GM19238 (cell line): ENCODE results near the gene KIF16B.
A peak's percentile ranks its signal among the peaks of the same experiment; 100 is the strongest.

ENCODE experiments used
- DNase-seq: peaks from one replicate; pipeline ENCODE4 v3.0.0; 2011; ENCODE audit warnings: low spot score; ENCODE audit not compliant: insufficient read length

KIF16B gene

DNA sequence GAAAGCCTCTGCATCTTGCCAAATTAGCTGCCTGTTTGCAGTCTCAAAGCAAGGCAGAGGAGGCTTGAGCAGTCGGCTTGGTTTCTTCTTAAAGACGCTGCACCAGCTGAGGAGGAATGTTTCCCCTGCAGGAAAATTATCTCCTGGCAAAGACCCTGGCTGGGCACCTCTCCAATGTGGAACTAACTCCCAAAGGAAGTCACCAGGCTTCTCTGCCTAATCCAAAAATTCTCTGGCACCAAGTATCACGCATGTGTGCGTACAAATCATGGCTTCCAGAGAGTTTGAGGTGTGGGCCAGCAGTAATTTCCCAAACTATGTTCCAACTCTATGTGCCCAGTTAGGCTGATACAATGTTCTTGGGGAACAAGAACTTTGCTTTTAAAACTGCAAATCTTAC lies 176.2 kb downstream of the KIF16B start:
- no peak for DNase-seq

DNA sequence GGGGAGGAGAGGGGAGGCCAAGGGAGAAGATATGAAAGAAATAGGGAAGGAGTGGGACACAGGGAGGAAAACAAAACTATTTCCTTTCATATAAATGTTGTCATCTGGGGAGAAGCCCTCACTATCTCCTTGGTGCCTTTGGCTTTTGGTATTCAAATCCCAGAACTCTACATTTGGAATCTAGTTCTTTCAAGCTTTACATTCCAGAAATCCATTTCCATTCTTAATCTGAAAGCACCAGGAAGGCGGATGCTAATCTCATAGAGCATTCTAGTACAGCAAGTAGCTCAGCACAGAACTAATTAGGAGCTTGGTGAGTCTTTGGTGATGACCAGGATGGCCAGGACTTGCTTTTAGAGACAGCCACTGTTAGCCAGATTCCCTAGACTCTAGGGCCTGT lies 177.9 kb downstream of the KIF16B start:
- no peak for DNase-seq

DNA sequence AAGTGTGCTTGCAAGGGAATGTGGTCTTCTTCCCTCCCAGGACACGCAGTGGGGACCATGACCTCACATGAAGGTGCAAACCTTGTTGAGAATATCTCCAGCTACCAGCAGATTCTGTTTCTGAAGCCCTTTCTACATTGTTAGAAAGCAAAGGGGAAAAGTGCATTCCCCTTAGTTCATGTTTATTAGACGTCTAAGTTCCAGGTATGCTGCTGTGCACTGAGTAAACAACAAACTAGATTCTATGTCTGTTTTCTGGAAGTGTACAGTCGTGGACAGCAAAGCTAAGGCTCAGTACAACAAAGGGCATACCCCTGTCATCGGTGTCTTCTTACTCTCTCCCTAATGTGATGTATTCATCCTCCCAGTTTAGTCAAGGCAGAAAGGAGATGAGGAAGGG lies 178.5 kb downstream of the KIF16B start:
- no peak for DNase-seq

DNA sequence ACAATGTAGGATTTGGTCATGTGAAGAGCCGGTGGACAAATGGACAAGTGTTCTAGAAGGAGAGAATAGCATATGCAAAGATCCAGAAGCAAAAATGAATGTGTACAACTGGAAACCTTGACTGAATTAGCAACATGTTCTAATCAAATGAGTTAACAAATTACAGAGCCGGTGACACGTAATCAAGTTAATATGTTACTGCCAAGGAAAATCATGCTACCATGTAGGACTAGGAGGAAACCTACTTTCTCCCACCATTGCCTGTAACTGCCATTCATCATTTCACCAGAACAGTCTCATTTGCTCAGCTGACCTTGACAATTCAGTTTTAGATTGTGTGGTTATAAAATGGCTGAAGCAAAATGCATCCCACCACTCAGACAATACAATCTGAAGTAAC lies 179.4 kb downstream of the KIF16B start:
- DNase-seq, result no peak

DNA sequence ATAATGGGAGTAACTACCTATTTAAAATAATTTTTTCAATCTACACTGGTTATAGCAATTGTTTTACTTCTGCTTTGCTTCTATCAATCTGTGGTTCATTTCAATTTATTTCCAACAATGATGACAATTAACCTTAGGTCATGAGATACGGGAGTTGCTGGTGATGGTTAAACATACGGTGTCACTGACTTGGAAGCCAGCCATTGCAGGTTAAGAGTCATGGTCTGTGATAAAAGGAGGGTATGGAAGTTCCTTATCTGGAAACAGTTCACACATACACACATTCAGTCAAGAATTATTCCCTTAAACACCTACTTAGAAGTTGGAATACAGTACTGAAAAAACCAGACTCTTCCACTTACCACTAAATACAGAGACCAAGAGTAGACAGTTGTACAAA lies 180.0 kb downstream of the KIF16B start:
- DNase-seq, result no peak

DNA sequence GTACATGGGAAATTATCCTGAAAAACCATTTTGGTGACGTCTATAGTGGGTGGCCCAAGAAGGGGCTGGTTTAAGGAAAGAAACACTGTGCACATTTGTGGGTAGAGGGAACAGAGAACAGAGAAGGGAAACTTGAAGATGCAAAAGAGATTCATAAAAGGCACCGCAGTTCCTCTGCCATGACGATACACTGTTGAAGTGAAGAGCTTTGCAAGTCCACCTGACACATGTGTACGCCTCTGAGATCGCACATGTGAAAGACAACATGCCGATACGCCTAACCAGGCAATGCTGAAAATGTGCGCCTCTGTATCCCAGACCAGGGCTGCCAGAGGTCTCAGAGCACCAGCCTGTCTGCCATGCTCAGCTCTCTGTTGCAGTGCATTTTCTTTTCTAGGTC lies 180.9 kb downstream of the KIF16B start:
- peak; percentile 46 for DNase-seq

DNA sequence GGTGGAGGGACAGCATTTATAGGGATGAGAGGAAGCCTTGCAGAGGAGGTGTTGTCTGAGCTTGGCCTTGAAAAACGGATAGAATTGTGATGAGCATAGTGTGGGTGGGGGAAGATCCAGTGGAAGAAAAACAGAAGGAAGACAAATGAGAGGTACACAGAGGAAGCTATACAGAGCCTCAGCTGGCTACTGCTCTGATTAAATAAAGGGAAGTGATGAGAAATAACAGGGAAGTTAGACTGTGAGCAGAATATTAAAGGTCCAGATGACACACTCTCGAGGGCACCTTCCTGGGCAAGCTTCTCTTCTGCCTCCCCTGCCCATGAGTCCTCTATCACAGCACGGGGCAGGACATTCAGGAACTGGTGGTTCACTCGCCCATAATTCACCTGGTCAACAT lies 182.3 kb downstream of the KIF16B start:
- no peak for DNase-seq

DNA sequence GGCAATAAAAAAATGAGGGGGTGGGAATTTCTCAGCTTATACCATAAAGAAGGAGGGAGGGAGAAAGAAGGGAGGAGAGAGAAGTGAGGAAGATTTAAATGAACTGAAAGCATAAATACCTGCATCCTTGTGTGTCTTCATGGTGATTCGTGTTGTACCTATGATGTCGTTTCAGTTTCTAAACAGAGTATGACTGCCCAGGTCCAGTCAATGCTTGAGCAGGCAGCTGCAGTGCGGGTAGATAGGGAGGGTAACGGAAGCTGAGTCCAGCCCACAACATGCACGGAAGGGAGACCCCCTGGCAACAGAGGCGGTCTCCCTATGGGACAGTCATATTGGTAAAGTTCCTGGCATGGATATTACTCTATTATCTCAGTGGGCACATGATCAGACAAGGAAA lies 184.5 kb downstream of the KIF16B start:
- no peak for DNase-seq

DNA sequence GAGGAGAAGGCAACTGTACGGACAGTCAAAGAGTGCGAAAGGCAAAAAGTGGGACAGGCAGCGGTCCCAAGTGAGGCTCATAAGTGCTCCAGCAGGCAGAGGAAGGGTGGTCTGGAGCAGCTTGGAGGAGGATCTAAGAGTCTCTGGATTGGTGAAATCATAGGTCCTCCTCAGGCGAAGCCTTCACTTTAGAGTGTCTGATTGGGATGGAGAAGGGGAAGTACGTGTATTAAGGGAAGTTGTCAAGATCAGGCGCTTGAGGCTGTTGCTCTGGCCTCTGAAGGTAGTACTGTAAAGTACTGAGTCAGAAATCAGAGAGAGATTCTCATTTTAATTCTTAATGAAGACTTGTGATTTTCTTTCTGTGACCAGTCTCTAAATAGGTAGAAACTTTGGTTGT lies 185.6 kb downstream of the KIF16B start:
- no peak for DNase-seq

DNA sequence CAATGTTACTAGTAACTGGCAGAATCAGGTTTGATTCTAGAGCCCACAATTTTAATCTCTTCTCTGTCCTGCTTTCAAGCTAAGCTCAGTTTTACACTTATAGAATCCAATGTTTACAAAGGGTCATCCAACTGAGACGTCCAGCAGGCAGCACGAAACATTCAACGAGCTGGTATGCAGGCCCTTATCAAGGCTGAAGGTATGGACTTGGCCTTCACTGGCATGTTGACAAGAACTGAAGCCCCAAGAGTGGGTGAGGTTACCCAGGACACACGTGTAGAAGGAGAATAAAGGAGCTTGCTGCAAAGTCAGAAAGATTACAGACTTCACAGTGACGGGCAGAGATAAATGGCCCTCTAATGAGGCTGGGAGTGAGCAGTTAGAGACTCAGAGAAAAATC lies 187.4 kb downstream of the KIF16B start:
- DNase-seq, result no peak

DNA sequence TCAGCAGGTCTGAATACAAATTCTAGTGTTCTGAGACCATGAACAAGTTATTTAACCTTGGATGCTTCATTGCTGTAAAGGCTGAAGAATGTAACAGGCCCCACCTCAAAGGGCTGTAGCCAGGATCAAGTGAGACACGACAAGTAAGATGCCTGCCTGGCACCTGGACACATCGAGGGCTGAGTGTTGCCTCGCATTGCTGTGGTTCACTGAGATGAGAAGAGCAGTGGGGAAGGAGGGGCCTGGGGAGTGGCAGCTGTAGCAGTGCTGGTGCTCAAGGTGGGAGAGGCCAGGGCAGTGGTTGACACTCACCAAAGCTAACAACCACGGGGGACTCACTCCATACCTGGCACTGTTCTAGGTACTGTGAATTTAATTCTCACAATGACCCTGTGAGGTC lies 187.8 kb downstream of the KIF16B start:
- DNase-seq, result no peak

DNA sequence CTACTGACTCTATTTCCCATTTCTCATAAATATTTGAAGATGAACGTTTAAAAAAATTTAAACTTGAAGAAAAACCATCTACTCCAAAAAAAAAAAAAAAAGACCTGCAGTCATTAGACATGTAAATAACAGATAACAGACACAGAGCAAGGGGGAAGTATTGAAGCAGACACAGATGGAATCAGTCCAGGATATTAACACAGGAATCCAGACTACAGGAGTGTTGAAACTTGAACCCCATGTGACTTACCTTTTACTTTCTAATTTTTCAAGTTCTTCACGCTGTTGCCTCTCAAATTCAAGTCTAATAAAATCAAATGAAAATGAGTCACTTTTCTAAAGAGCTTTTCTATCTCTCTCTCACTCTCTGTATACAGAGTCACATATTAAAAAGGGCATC lies 191.8 kb downstream of the KIF16B start:
- DNase-seq, result no peak

DNA sequence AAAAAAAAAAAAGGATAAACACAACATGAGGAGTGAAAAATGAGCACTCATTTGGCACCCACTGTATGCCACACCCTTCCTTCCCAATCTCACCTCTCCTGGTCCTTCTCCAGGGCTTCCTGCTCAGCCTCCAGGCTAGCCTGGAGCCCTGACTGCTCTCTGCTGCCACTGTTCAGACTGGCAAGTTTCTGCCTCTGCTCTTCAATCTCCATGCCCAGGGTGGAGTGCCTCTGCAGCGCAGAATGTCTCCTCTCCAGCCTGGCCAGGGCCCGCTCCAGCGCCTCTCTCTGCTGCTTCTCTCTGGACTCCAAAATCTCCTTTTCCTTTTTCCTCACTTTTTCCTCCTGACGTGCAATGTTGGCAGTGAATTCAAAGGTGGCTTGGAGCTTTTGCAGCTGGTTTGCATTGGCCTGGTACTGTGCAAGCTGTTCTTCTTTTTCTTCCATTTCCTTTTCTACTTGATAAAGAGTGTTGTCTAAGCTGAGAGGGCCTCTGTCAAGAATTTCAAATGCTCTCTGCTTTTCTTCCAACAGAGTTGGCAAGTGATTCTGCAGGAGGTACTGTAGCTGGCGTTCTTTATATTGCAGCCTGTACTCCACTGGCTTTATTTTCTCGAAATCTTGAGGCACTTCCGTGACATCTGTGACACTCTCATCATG lies 194.4 kb downstream of the KIF16B start:
- DNase-seq, result no peak

DNA sequence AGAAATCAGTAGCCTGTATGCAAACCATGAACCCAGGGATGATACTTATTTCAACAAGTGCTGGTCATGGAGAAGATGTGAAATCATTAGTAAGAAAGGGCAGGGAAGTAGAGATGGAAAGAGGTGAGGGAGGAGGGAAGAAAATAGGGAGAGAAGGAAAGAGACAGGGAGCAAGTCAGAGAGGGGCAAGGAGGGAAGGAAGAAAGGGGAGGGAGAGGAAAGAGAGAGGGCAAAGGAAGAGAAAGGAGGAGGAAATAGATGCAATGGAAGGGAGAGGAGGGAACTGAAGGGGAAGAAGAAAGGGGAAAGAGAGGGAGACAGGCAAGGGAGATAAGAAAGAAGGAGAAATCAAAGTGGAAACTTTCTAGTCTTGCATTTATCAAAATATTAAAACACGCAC lies 195.1 kb downstream of the KIF16B start:
- DNase-seq, result no peak

DNA sequence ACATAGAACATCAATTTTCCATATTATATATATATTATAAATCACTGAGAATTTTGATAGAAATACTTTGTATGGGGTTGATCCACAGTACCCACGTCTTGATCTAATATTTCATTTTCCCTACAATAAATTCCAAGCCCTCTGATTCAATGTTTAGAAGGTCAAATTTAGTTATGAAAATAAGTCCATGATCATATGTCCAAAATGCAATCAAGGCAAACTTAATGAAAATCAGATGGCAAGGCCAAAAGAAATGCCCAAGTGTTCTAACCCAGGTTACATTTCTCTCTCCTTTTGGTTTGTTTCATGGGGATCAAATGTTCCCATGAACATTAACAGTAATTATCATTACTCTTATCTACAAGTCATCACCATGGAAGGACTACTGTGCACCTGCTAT lies 203.8 kb downstream of the KIF16B start:
- DNase-seq, result no peak

DNA sequence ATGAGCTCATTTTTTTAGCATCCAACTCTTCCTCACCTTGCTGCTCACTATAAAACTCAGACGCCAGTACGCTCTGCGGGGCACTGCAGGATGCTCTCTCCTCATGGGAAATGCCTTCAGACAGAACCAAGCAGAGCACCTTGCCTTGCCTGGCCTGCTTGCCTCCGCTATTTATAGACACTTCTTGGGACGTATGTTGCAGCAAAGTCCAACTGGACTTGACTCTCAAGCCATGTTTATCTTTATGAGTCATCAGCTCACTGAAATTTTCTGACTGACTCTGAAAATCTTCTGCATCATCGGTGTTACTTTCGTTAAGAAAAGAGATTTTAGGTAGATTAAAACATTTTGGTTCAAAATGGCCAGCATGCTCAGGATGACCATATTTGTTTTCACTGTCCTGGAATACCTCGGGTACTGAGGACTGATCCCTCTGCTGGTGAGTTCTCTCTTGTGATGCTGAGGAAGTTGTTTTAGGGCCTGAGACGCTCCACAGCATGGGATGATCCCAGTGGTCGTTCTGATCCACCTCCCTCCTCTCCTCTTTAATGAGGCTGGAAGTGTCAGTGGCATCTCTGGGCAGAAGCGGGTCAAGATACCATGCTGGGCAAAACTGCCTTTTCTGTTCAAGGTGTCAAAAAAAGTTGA lies 204.5 kb downstream of the KIF16B start:
- no peak for DNase-seq

DNA sequence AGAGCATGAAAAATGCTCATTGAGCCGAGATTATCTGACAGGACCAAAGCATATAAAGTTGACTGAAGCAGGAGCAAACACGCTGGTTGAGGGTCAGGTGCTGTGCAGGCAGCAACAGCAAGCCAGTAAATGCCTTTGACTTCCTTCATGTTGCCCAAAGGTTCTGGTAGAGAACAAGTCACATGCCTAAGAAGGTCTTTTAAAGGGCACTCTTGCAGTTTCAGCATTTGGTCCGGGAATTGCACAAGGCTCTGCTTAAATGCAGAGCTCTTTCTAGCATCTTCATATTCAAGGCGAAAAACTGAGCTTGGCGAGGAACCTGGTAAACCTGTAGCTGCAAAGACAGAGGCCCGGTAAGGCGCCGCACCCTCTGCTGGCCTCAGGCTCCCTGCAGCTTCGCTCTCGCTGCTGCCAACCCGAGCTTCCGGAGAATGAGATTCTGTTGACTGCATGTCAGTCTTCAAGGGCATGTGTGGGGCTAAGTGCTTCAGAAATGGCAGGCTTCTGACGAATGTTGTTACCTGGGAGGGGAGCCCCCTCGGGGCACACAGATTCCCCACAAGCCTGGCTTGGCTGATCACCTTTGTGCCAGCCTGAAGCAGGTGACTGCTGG lies 205.2 kb downstream of the KIF16B start:
- DNase-seq, result no peak

DNA sequence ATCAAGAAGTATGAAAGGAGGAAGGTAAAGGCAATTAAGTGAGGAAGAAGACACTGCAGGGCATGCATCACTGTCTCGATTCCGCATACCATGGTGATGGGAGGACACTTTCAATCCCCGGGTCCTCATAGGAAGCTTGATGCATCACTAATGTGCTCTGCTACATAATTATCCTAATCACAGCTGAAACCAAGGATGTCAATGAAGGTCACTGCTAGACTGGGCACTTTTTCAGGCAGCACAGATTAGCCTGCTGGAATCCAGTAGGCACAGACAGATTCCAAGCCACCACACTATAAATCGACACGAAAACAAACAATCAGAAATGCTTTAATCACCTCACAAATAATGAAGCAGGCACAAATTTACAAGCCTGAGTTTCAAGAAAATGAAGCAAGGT lies 206.7 kb downstream of the KIF16B start:
- DNase-seq, result no peak

DNA sequence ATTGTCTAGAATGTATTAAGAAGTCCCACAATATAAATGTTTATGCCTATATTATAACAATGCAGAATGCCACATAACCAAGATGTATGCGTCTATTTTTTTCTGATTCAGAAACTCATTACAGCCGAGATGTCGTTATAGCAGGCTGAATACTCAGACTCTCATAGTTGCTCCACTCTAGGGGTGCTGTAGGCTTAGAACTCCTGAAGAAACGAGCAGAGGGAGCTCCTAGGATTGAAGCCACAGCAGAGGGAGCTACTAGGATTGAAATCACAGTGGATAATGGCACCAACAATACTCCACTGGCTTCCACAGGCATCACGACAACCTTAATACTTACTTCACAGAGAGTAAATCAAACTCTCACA lies 208.9 kb downstream of the KIF16B start:
- DNase-seq, result no peak

DNA sequence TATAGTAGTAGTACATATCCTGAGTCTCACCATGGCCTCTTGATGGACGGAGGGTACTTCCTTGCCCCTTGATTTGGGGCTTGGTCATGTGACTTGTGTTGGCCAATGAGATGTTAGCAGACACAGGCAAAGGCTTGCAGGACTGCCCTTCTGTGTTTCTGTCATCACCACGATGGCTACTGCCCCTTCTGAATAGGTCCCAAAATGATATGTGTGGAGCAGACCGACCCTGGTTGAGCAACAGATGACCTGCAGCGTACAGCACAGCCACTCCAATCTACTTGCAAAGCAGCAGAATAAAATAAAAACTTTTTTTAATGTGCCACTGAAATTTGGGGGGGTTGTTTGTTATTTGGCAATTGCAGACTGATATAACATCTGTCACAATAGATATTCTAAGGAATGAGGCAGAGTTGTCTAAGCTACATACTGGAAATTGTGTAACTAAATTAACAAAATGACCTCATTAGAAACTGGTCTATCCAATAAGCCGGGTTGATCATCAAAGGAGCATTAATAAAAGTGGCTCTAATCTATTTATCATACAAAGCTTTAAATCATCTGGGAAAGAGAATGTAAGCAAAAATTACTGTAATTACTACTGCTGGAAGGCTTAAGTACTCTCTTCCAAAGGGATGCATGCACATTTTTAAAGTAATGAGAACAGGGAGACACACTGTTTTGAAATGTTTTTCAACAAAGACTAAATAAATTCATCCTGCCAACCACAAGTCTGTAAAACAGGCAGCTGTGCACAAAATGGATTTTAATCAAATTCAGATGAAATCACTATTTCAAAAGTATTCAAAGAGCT lies 209.5 kb downstream of the KIF16B start:
- no peak for DNase-seq

DNA sequence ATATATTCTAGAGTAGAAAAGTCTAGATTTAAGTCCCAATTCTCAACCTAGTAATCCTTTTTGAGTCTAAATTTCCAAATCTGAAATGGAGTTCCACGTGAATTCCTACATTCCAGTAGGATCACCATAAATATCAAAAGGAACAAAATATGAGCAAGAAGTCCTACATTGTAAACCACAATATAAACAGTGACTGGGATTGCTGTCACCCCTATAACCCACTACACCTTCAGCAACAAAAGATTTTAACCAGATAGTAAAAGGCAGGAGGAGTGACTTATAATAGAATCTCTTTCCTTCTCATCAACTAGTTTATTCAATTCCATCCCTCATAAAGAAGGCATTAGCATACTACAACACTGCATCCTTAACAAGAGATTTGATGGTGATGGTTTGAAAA lies 210.6 kb downstream of the KIF16B start:
- DNase-seq, result no peak

DNA sequence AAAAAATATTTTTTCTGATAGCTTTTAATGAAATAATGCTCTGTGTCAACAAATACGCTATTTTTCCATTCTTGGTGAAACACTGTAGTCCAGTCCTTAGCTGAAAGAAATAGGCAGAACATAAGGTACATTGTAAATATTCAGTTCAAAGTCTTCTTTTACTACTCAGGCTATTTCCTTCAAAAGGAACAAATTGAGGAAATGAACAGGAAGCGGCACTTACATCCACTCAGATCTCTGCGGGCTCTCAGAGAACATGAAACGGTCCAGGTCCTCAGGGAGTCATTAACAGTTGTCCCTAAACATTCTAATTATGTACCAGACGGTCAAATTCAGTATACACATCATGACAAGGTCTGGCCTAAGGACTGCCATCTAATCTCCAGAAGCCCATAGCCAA lies 212.6 kb downstream of the KIF16B start:
- no peak for DNase-seq
